ENCODE measurements around the gene RNF212B. TPM values are rescaled to one million over a fixed set of nuclear protein-coding genes. Genes with fewer than 3 reads are reported as not detected.
"Not testable (repeated sequence)": the region's sequence is repeated elsewhere in the genome, so short reads cannot be mapped to it uniquely, and the experiment has no call there.

The RNF212B gene
- total RNA-seq, 2 donors from 2014 or later: not detected

- intact Hi-C loops (cut with DNase I): no loop called here
- no peak overlapping the region for H3K9ac ChIP-seq (ENCODE audit: low read depth in 2 of 2, low read length in 2 of 2)
- no peak overlapping the region for H3K27ac ChIP-seq
- no peak for DNase-seq
- TF ChIP-seq, protein P1, sequence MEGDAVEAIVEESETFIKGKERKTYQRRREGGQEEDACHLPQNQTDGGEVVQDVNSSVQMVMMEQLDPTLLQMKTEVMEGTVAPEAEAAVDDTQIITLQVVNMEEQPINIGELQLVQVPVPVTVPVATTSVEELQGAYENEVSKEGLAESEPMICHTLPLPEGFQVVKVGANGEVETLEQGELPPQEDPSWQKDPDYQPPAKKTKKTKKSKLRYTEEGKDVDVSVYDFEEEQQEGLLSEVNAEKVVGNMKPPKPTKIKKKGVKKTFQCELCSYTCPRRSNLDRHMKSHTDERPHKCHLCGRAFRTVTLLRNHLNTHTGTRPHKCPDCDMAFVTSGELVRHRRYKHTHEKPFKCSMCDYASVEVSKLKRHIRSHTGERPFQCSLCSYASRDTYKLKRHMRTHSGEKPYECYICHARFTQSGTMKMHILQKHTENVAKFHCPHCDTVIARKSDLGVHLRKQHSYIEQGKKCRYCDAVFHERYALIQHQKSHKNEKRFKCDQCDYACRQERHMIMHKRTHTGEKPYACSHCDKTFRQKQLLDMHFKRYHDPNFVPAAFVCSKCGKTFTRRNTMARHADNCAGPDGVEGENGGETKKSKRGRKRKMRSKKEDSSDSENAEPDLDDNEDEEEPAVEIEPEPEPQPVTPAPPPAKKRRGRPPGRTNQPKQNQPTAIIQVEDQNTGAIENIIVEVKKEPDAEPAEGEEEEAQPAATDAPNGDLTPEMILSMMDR (IDR thresholded peaks at IDR 0.05): no peak
- H3K36me3 ChIP-seq: no peaks in the 10 kb centered on the region
- H3K4me3 ChIP-seq: no peak overlapping the region
- H3K4me1 ChIP-seq: no peaks in the 10 kb centered on the region
- no peaks in the 10 kb centered on the region for H3K27me3 ChIP-seq
- H3K9me3 ChIP-seq: no peaks in the 10 kb centered on the region
Measured at GRCh38 chr14:23240661-23241060, 2.9 kb downstream of the RNF212B start.

DNA sequence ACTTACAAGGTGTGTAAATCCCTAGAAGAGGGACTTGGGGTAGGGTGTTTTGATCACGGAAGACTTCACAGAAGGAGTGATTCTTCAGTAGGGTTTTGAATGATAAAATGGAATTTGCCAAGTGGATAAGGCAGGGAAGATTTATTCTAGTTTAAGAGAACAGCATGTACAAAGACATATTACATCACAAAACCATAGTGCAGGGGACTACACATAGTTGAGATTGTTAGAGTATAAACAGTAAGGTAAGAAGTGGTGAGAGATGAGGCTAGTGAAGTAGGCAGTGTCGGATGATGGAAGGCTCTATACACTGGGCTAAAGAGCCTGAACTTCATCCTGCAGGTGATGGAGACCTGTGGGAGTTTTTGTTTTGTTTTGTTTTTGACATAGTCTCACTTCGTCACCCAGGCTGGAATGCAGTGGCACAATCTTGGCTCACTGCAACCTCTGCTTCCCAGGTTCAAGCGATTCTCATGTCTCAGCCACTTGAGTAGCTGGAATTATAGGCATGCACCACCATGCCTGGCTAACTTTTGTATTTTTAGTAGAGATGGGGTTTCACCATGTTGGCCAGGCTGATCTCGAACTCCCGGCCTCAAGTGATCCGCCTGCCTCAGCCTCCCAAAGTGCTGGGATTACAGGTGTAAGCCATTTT lies 3.5 kb downstream of the RNF212B start:
- H3K27me3 ChIP-seq; intact Hi-C loops (cut with DNase I); DNase-seq; H3K4me1 ChIP-seq; H3K9me3 ChIP-seq; H3K36me3 ChIP-seq; H3K4me3 ChIP-seq; H3K27ac ChIP-seq; H3K9ac ChIP-seq (ENCODE audit: low read depth in 2 of 2, low read length in 2 of 2): not testable (repeated sequence)

DNA sequence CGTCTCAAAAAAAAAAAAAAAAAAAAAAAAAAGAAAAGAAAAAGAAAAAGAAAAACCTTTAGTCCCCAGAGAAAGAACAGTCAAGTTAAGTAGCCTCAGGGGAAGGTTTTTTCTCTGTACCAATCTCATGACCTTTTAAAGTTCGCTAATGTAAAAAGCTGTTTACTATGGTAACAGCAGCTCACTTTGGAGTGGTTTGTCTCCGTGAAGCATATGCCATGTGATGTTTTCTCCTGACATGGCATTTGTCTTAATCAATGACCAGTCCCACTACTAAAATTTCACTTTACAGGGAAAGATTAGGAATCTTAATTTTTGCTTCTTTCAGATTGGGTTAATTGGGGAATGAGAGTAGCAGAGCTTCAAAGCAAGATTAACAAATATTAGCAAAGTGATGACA lies 4.3 kb downstream of the RNF212B start:
- Histone ChIP-seq H3K4me3 (no peak overlapping the region), H3K27me3 (no peaks in the 10 kb centered on the region), H3K4me1 (no peaks in the 10 kb centered on the region), H3K36me3 (no peaks in the 10 kb centered on the region), H3K9ac (ENCODE audit: low read depth in 2 of 2, low read length in 2 of 2) (no peak overlapping the region), H3K27ac (no peak overlapping the region), H3K9me3 (no peaks in the 10 kb centered on the region)
- DNase-seq: no peak
- TF ChIP-seq, protein P1 (IDR thresholded peaks at IDR 0.05): no peak
- intact Hi-C loops (cut with DNase I): no loop called here

DNA sequence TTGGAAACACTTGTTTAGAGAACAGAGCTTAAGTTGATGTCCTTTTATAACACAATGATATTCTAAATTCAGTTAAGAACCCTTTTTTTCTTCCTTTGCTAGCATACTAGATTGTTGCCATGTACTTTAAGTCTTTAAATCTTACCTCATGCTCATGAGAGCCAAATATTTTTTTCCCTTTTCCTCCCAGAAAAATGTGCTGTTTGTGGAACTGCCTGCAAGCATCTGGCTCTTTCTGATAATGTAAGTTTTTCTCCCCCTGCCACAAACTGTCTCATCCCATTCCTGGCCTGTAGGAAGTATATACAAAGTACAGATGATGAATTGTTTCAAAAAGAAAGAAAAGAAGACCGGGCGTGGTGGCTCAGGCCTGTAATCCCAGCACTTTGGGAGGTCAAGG lies 5.3 kb downstream of the RNF212B start:
- Histone ChIP-seq H3K36me3 (no peaks in the 10 kb centered on the region), H3K4me1 (no peaks in the 10 kb centered on the region), H3K9ac (ENCODE audit: low read depth in 2 of 2, low read length in 2 of 2) (no peak overlapping the region), H3K27ac (no peak overlapping the region), H3K4me3 (no peak overlapping the region), H3K9me3 (no peaks in the 10 kb centered on the region), H3K27me3 (no peaks in the 10 kb centered on the region)
- no peak for DNase-seq
- TF ChIP-seq, protein P1 (IDR thresholded peaks at IDR 0.05): no peak
- intact Hi-C loops (cut with DNase I): no loop called here

DNA sequence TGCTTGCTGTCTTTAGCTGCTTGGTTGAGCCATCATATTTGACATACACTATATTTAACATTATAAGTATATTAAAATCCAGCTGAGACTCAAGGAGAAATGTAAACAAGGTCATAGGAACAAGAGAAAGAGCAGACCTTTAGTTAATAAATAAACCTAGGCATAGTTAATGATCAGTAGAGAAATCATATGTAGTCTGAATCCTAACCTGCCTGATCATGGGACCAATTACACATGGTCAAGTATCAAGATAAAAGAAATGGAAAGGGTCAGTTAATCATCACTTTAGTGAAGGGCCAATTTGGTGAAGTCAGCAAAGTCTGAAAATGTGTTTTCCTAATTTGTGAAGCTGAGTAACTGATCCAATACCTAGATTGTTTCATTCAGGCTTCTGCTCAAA lies 7.5 kb downstream of the RNF212B start:
- intact Hi-C loops (cut with DNase I): no loop called here
- no peak overlapping the region for H3K27ac ChIP-seq

GRCh38 chr14:23248601-23249000 lies 10.9 kb downstream of the RNF212B start:
- H3K27ac ChIP-seq: no peak overlapping the region
- H3K27me3 ChIP-seq: no peaks in the 10 kb centered on the region
- TF ChIP-seq, protein P1 (IDR thresholded peaks at IDR 0.05): no peak
- DNase-seq: no peak
- no peaks in the 10 kb centered on the region for H3K36me3 ChIP-seq
- no peak overlapping the region for H3K9ac ChIP-seq (ENCODE audit: low read depth in 2 of 2, low read length in 2 of 2)
- no peaks in the 10 kb centered on the region for H3K9me3 ChIP-seq
- H3K4me3 ChIP-seq: no peak overlapping the region
- intact Hi-C loops (cut with DNase I): no loop called here
- H3K4me1 ChIP-seq: no peaks in the 10 kb centered on the region

More for the DNA sequence above, 7.5 kb downstream of the RNF212B start:
- no peak for DNase-seq
- Histone ChIP-seq H3K27me3 (no peaks in the 10 kb centered on the region), H3K4me1 (no peaks in the 10 kb centered on the region), H3K9me3 (no peaks in the 10 kb centered on the region), H3K9ac (ENCODE audit: low read depth in 2 of 2, low read length in 2 of 2) (no peak overlapping the region), H3K4me3 (no peak overlapping the region), H3K36me3 (no peaks in the 10 kb centered on the region)
- TF ChIP-seq, protein P1 (IDR thresholded peaks at IDR 0.05): no peak

All from colonic mucosa (tissue), 4 donors.